ENCODE measurements around the gene LCN6. TPM values are rescaled to one million over a fixed set of nuclear protein-coding genes. Genes with fewer than 3 reads are reported as not detected.

LCN6 gene
- total and polyA plus RNA-seq, 9 of the 15 experiments (the other 6 are each of a cell fraction or from before 2014, with no cell fraction given): 0.10 to 0.45 (median 0.37) TPM; not detected in 5

DNA sequence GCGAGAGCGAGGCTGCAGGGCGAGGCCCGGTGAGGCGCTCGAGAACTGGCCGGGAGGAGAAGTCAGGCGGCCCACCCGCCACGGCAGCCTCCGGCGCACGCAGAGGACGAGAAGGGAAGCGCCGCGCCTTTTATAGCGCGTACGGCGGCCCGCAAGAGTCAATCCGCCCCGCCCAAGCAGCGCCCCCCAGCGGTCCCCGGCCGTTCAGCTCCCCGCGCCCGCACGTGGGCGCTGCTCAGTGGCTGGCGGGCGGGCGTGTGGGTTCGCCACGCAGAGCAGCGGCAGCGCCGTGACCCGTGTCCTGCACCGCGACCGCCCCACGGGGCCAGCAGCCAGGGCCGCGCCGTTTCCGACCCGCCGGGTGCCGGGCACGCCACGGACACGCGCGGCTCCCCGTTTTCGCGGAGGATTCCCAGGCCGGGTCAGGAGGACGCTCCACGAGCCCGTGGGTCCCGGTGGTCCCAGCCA, 20.2 kb downstream of the LCN6 start (continued):
- TF ChIP-seq GTF3C2 (IDR thresholded peaks at IDR 0.05; ENCODE audit: borderline replicate concordance, extremely low read depth, insufficient read length) (no peak), SOX6 (IDR thresholded peaks at IDR 0.05) (peak; percentile 64), XRCC4 (IDR thresholded peaks at IDR 0.05; ENCODE audit: extremely low read depth, insufficient read depth, insufficient read length) (no peak)

- POLR2A ChIA-PET: interaction anchor here (0.7 to 5.3 kb wide), 22 partner anchors 10 to 515 kb away, joined by 3 to 44 read pairs (median 4); partner anchors contain the start of genes DIPK1B and LCN15
- Histone ChIP-seq H3K4me1 (replicated peaks in 1 of 2; ENCODE audit: control insufficient read depth in 2 of 2, insufficient read depth in 2 of 2, low read length in 2 of 2) (peaks cover 27 to 82% of the 10 kb centered on the region in 2 experiments; a peak in 4 of 5 replicates), H4K20me1 (replicated peaks; ENCODE audit: control insufficient read depth, insufficient read depth, low read length) (peaks cover 46% of the 10 kb centered on the region), H3K4me2 (ENCODE audit: insufficient read depth, low read length) (peak overlapping the region; percentile 95), H3K9me3 (replicated peaks; ENCODE audit: control insufficient read depth, insufficient read depth, low read depth, low read length) (no peaks in the 10 kb centered on the region), H3K27ac (ENCODE audit: extremely low read depth, low read depth, low read length) (peak overlapping the region; percentile 97), H3K27me3 (ENCODE audit: control insufficient read depth in 2 of 2, insufficient read depth in 2 of 2, low read length in 2 of 2) (no peaks in the 10 kb centered on the region), H3K36me3 (ENCODE audit: control insufficient read depth, insufficient read depth, low read length) (peaks cover 69% of the 10 kb centered on the region), H3K79me2 (ENCODE audit: control insufficient read depth, insufficient read depth, low read length) (peaks cover 78% of the 10 kb centered on the region), H2AFZ (ENCODE audit: low read depth, low read length) (no peak overlapping the region), H3K9ac (ENCODE audit: insufficient read depth in 1 of 2, low read depth in 2 of 2, low read length in 2 of 2) (peak overlapping the region; percentile 90 to 100), H3K9me1 (ENCODE audit: control insufficient read depth, insufficient read depth, low read length) (peaks cover 8% of the 10 kb centered on the region), H3K4me3 (peak overlapping the region; percentile 67)
- intact Hi-C loops (cut with micrococcal nuclease) (no loop called here), in situ Hi-C loops (cut with MboI) (no loop called here)
- BruUV-seq (replicated peaks): no TSS peak
- peak; percentile 91 for FAIRE-seq
- CTCF ChIA-PET (ENCODE audit: low intra/inter-chr PET ratio): interaction anchor here (0.5 kb wide), 2 partner anchors 82 to 477 kb away, joined by 3 read pairs; no protein-coding TSS in a partner anchor
- peak; percentile 67 for ATAC-seq
- 0% methylated on average over 18 of the region's 18 CpGs for WGBS (ENCODE audit: insufficient coverage, low coverage, missing lambda C conversion rate)
- peak in 2 of 4 experiments; percentile 65 to 79 for DNase-seq (ENCODE audit: extremely low read depth in 1 of 4, low spot score in 3 of 4)
- TF ChIP-seq ZNF584 (CRISPR knock-in tag; IDR thresholded peaks at IDR 0.05; ENCODE audit: low read depth) (no peak), KAT2B (IDR thresholded peaks at IDR 0.05; ENCODE audit: low read depth, low read length) (no peak), GTF2E2 (tag; IDR thresholded peaks at IDR 0.05) (no peak), HEY1 (CRISPR knock-in tag; IDR thresholded peaks at IDR 0.05; ENCODE audit: borderline replicate concordance) (no peak), CTCF (IDR thresholded peaks at IDR 0.05 in 2 of 3, conservative IDR thresholded peaks at IDR 0.05 in 1 of 3; ENCODE audit: insufficient read depth in 2 of 3, low read depth in 1 of 3, low read length in 3 of 3) (peak; percentile 76 to 98 (median 96))
- TF ChIP-seq, protein P1, sequence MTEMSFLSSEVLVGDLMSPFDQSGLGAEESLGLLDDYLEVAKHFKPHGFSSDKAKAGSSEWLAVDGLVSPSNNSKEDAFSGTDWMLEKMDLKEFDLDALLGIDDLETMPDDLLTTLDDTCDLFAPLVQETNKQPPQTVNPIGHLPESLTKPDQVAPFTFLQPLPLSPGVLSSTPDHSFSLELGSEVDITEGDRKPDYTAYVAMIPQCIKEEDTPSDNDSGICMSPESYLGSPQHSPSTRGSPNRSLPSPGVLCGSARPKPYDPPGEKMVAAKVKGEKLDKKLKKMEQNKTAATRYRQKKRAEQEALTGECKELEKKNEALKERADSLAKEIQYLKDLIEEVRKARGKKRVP (CRISPR knock-in tag; IDR thresholded peaks at IDR 0.05): no peak
Measured at GRCh38 chr9:136726631-136727191, 21.6 kb downstream of the LCN6 start.

Data from K562 (cell line).